SK-N-SH (cell line): Measurements from ENCODE around the gene LRFN4.

Experiments used
- CHD2 ChIP-seq: fragments of 150-350 bp; IDR thresholded peaks from 2 replicates; pipeline ENCODE4 v1.6.1; 2018; ENCODE audit warnings: low read length; ENCODE audit not compliant: partially characterized antibody
- ELF1 ChIP-seq: IDR thresholded peaks from 2 replicates; pipeline ENCODE4 v1.4.0; 2012
- FOXM1 ChIP-seq: IDR thresholded peaks from 2 replicates; pipeline ENCODE4 v1.4.0; 2012; ENCODE audit warnings: low read depth, mild to moderate bottlenecking
- GATA2 ChIP-seq: sonication (generic); formaldehyde crosslinking; IDR thresholded peaks from 2 replicates; pipeline ENCODE4 v1.5.0; 2020; ENCODE audit warnings: mild to moderate bottlenecking, missing genetic modification reagents
- YY1 ChIP-seq: IDR thresholded peaks from 2 replicates; pipeline ENCODE4 v1.4.0; 2012; ENCODE audit warnings: low read depth, mild to moderate bottlenecking
- TF ChIP-seq, protein P1 (sequence below): fragments of 200-600 bp; sonication (generic); IDR thresholded peaks from 2 replicates; pipeline ENCODE4 v1.6.1; 2017; ENCODE audit warnings: antibody characterized with exemption, mild to moderate bottlenecking, moderate library complexity

GRCh38 chr11:66849501-66850234, 7.2 kb upstream of the LRFN4 start:
- TF ChIP-seq, protein P1, sequence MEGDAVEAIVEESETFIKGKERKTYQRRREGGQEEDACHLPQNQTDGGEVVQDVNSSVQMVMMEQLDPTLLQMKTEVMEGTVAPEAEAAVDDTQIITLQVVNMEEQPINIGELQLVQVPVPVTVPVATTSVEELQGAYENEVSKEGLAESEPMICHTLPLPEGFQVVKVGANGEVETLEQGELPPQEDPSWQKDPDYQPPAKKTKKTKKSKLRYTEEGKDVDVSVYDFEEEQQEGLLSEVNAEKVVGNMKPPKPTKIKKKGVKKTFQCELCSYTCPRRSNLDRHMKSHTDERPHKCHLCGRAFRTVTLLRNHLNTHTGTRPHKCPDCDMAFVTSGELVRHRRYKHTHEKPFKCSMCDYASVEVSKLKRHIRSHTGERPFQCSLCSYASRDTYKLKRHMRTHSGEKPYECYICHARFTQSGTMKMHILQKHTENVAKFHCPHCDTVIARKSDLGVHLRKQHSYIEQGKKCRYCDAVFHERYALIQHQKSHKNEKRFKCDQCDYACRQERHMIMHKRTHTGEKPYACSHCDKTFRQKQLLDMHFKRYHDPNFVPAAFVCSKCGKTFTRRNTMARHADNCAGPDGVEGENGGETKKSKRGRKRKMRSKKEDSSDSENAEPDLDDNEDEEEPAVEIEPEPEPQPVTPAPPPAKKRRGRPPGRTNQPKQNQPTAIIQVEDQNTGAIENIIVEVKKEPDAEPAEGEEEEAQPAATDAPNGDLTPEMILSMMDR = no peak
- TF ChIP-seq ELF1 (no peak), CHD2 (no peak), FOXM1 (no peak), YY1 (no peak), GATA2 (CRISPR knock-in tag) (no peak)
